Measurements from ENCODE around the gene PLEKHA4. TPM values are rescaled to one million over a fixed set of nuclear protein-coding genes. Genes with fewer than 3 reads are reported as not detected.

Gene PLEKHA4
- total and polyA plus RNA-seq, 9 of the 15 experiments (the other 6 are each of a cell fraction or from before 2014, with no cell fraction given), result 0.07 to 30.8 (median 11.4) TPM

GRCh38 chr19:48859711-48860572, 8.5 kb downstream of the PLEKHA4 start (continued):
- 0 out of 2 replicates have a peak, but pooled peaks have one; percentile 10 for TF ChIP-seq ARID1B (IDR thresholded peaks at IDR 0.05)
- TF ChIP-seq ZFX (CRISPR knock-in tag; IDR thresholded peaks at IDR 0.05), result peak; percentile 90
- TF ChIP-seq GTF2E2 (tag; IDR thresholded peaks at IDR 0.05), result no peak; the same call in 1 of the 2 replicates
- TF ChIP-seq FOSL1 (tag; conservative IDR thresholded peaks at IDR 0.05), result peak; percentile 93
- TF ChIP-seq SFPQ (IDR thresholded peaks at IDR 0.05; ENCODE audit: low read depth, low read length), result no peak
- TF ChIP-seq HES1 (IDR thresholded peaks at IDR 0.05; ENCODE audit: low read depth), result no peak
